Right lobe of liver (tissue), 6 donors: ENCODE data around the gene TBC1D25. TPM values are rescaled to one million over a fixed set of nuclear protein-coding genes. Genes with fewer than 3 reads are reported as not detected.

ENCODE experiments used
- ATAC-seq, 4 donors: fragments of 200-7000 bp; cut with Tn5 transposase; one replicate each; pipeline ENCODE4 v1.9.1; 2020; ENCODE audit warnings: mild to moderate bottlenecking in 4 of 4, moderate library complexity in 4 of 4
- DNase-seq, 3 donors: peaks; one replicate each; pipeline ENCODE4 v3.0.0-alpha.2; 2020
- H3K27ac ChIP-seq, 3 donors: fragments of 200-600 bp; one replicate each; pipeline ENCODE4 v1.8.0; 2022
- H3K27me3 ChIP-seq, 2 donors: fragments of 200-600 bp; one replicate each; pipeline ENCODE4 v1.8.0; 2022
- H3K36me3 ChIP-seq, 4 donors: fragments of 200-600 bp; sonication (generic) in 1 of 4; one replicate each; pipeline versions ENCODE4 v1.5.1 to v1.8.0; 2017 to 2022; ENCODE audit warnings: control low read depth in 1 of 4
- H3K4me1 ChIP-seq, 4 donors: fragments of 200-600 bp; sonication (generic) in 1 of 4; one replicate each; pipeline versions ENCODE4 v1.5.1 to v1.8.0; 2017 to 2022; ENCODE audit warnings: control low read depth in 1 of 4
- H3K4me3 ChIP-seq, 3 donors: fragments of 200-600 bp; one replicate each; pipeline ENCODE4 v1.8.0; 2022
- H3K9me3 ChIP-seq, 4 donors: fragments of 200-600 bp; sonication (generic) in 1 of 4; one replicate each; pipeline versions ENCODE4 v1.5.1 to v1.8.0; 2017 to 2022; ENCODE audit warnings: control low read depth in 1 of 4
- POLR2A ChIP-seq: fragments of 450-650 bp; IDR thresholded peaks from one replicate; pipeline ENCODE4 v1.6.1; 2017; ENCODE audit warnings: antibody characterized with exemption, mild to moderate bottlenecking
- whole genome bisulfite sequencing: methylation state at CpG from one replicate; pipeline ENCODE4 v1.1.6; 2018; ENCODE audit warnings: low coverage, low lambda C conversion rate; ENCODE audit not compliant: insufficient coverage; ENCODE audit errors: missing lambda C conversion rate; 5-methylcytosine and 5-hydroxymethylcytosine counted together
- intact Hi-C, 2 donors: fragments of 100-400 bp; cut with DNase I; formaldehyde crosslinking; loops; one replicate each; pipeline versions ENCODE4 v1.11.2 to v1.14.1; 2022
- total RNA-seq, 6 experiments: library from RNA; depleted of rRNA in 2 of 6; stranded (reverse); fragments of >200 nt in 2 of 6; fragmentation: NEBNext Ultra II Directional in 3 of 6; extraction: Animal tissue kit (Norgen Biotek cat#: 25700) in 3 of 6; gene quantifications; one replicate each; pipeline versions ENCODE4 v1.1.0 to v1.2.4, GENCODE V29; 2016 to 2023
- TF ChIP-seq, protein P1 (sequence below), 4 donors: fragments of 200-600 bp in 3 of 4; fragments of 450-650 bp in 1 of 4; IDR thresholded peaks; one replicate each; pipeline versions ENCODE4 v1.5.1 to v1.8.0; 2016 to 2022; ENCODE audit warnings: antibody characterized with exemption in 4 of 4, mild to moderate bottlenecking in 2 of 4
- donor health status: DM: no; HTN: yes; CAD: no.
- donor health status: DM: no; HTN: no; CAD: no.
- donor health status: DM: no; HTN: no; CAD: no.
- donor health status: DM: no; HTN: yes; CAD: no.
- donor health status: DM: no; HTN: yes; CAD: no.

Gene TBC1D25
- total RNA-seq, 6 experiments from 2014 or later = 4.3 to 7.5 (median 5.6) TPM

DNA sequence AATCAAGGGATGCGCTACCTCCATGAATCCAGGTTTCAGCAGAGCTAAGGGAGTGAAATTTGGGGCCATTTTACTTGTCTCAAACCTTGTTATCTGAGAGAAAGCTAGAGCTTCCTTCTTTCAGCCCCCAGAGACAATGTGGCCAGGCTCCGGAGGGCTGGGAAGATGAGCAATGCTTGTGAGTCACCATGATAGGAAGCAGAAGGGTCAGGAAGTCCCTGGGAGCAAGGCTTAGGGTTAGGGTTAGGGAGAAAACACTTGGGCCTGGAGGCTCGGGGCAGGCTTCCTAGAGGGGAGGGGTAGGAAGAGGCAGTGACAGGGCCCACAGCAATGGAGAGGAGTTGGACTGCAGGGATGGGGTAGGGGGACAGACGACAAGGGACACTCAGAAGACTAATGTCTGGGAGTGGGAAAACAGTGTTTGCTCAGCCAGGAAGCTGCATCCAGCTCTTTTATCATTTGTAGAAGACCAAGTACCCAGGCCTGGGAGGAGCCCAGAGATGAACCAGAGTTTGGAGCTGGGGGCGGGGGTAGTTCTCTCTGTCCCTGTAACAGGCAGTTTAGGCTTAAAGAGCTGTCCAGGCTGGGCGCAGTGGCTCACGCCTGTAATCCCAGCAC is 47.1 kb upstream of the TBC1D25 start:
- DNase-seq (peak in 1 of 3 donors; percentile 27), ATAC-seq (peak in 2 of 4 donors; percentile 45 to 54)
- Histone ChIP-seq H3K4me1 (no peaks in the 10 kb centered on the region), H3K9me3 (no peaks in the 10 kb centered on the region), H3K27ac (no peak overlapping the region), H3K27me3 (no peaks in the 10 kb centered on the region), H3K4me3 (no peak overlapping the region), H3K36me3 (no peaks in the 10 kb centered on the region)
- WGBS = 53% methylated on average over 3 of the region's 7 CpGs
- no peak for TF ChIP-seq POLR2A
- TF ChIP-seq, protein P1, sequence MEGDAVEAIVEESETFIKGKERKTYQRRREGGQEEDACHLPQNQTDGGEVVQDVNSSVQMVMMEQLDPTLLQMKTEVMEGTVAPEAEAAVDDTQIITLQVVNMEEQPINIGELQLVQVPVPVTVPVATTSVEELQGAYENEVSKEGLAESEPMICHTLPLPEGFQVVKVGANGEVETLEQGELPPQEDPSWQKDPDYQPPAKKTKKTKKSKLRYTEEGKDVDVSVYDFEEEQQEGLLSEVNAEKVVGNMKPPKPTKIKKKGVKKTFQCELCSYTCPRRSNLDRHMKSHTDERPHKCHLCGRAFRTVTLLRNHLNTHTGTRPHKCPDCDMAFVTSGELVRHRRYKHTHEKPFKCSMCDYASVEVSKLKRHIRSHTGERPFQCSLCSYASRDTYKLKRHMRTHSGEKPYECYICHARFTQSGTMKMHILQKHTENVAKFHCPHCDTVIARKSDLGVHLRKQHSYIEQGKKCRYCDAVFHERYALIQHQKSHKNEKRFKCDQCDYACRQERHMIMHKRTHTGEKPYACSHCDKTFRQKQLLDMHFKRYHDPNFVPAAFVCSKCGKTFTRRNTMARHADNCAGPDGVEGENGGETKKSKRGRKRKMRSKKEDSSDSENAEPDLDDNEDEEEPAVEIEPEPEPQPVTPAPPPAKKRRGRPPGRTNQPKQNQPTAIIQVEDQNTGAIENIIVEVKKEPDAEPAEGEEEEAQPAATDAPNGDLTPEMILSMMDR (IDR thresholded peaks at IDR 0.05) = no peak
- intact Hi-C loops = no loop called here

DNA sequence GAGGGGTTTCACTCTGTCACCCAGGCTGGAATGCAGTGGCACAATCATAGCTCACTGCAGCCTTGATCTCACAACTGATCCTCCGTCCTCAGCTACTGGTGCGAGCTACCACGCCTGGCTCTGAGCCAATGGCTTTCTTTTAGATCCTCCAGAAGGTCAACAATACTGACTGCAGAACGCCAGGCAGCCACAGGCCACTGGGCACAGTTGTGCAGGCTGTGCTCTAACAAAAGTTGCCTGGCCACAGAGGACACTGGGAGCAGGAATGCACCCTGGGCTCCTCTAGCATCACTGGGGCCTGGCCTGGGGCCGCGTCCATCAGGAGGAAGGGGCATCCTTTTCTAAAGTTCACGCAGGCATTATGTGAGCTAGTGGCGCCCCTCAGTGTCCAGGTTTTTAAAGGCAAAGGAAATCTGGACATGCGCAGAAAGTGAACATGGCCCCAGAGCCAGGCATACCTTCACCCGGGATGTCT is 45.6 kb upstream of the TBC1D25 start:
- Histone ChIP-seq H3K4me1 (no peaks in the 10 kb centered on the region), H3K36me3 (no peaks in the 10 kb centered on the region), H3K9me3 (no peaks in the 10 kb centered on the region), H3K27me3 (no peaks in the 10 kb centered on the region), H3K27ac (no peak overlapping the region), H3K4me3 (no peak overlapping the region)
- DNase-seq (peak in 1 of 3 donors; percentile 27), ATAC-seq (peak in 1 of 4 donors; percentile 33)
- intact Hi-C loops = no loop called here
- WGBS = 27% methylated on average over 7 of the region's 10 CpGs
- TF ChIP-seq, protein P1 (IDR thresholded peaks at IDR 0.05) = peak in 3 of 4 donors; percentile 12 to 20 (median 13)
- no peak for TF ChIP-seq POLR2A

DNA sequence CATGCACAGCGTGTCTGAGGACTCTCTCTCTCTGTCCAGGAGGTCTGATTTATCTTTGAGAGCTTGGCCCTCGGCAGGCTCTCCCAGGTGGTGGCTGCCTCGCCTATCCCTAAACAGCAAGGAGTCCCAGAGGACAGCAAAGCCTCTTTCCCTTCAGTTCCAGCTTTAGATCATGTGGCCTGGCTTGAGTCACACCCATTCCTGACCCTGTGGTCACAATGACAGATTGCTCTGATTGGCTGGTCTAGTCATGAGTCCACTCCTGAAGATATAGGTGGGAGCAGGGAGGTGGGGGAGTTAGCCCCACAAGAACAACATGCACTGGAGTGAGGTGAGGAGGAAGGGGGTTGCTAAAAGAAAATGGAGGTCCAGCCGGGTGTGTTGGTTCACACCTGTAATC is 42.9 kb upstream of the TBC1D25 start:
- intact Hi-C loops = no loop called here
- H3K4me3 ChIP-seq = no peak overlapping the region
- no peaks in the 10 kb centered on the region for H3K36me3 ChIP-seq
- DNase-seq = peak in 1 of 3 donors; percentile 2
- H3K9me3 ChIP-seq = no peaks in the 10 kb centered on the region
- TF ChIP-seq, protein P1 (IDR thresholded peaks at IDR 0.05) = no peak
- TF ChIP-seq POLR2A = no peak
- ATAC-seq = no peak
- H3K27me3 ChIP-seq = no peaks in the 10 kb centered on the region
- 73% methylated on average over 2 of the region's 4 CpGs for WGBS
- H3K27ac ChIP-seq = no peak overlapping the region
- H3K4me1 ChIP-seq = no peaks in the 10 kb centered on the region

DNA sequence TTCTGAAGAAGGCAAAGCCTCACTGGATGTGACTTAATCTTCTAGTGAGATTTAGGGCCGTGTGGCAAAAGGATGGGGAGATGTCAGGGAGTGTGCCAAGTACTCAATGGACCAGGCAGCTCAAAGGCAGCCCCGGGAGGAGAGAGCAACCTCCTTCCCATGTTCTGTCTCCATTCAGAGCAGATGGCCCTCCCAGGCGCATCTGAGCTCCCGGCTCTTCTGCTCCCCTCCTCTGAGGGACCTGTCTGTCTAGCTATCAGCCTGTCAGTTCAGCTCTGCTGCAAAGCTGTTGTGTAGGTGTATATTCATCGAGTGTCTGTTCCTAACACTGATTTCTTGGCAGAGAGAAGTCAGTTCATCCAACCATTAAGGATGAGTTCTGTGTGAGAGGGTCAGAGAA is 41.6 kb upstream of the TBC1D25 start:
- no peaks in the 10 kb centered on the region for H3K4me1 ChIP-seq
- DNase-seq (no peak), ATAC-seq (no peak)
- no peak overlapping the region for H3K27ac ChIP-seq
- no peaks in the 10 kb centered on the region for H3K9me3 ChIP-seq
- no peaks in the 10 kb centered on the region for H3K36me3 ChIP-seq
- no peaks in the 10 kb centered on the region for H3K27me3 ChIP-seq
- TF ChIP-seq, protein P1 (IDR thresholded peaks at IDR 0.05) = no peak
- TF ChIP-seq POLR2A = no peak
- no peak overlapping the region for H3K4me3 ChIP-seq
- intact Hi-C loops = no loop called here
- WGBS = 62% methylated on average over 5 of the region's 5 CpGs
